Fibroblast of skin of right quadriceps (primary cell): Measurements from ENCODE around the gene KLF6.
A peak's percentile ranks its signal among the peaks of the same experiment; 100 is the strongest.

Experiments
- DNase-seq: peaks from one replicate; pipeline ENCODE4 v3.0.0-alpha.2; 2013

Gene KLF6

GRCh38 chr10:3774018-3774813, 10.8 kb downstream of the KLF6 start:
- peak; percentile 31 for DNase-seq

GRCh38 chr10:3773460-3774017, 11.5 kb downstream of the KLF6 start:
- DNase-seq = peak; percentile 43

GRCh38 chr10:3772361-3773171, 12.4 kb downstream of the KLF6 start:
- no peak for DNase-seq

GRCh38 chr10:3770611-3771110, 14.3 kb downstream of the KLF6 start:
- no peak for DNase-seq

GRCh38 chr10:3769556-3769955, 15.5 kb downstream of the KLF6 start:
- no peak for DNase-seq

- DNase-seq = peak; percentile 17
These were observed 18.8 kb downstream of the KLF6 start for GRCh38 chr10:3766046-3766756.

- peak; percentile 48 for DNase-seq
These were observed 19.9 kb downstream of the KLF6 start for GRCh38 chr10:3765146-3765545.

GRCh38 chr10:3764626-3765112, 20.3 kb downstream of the KLF6 start:
- DNase-seq = no peak

GRCh38 chr10:3763852-3764625, 21.0 kb downstream of the KLF6 start:
- peak; percentile 66 for DNase-seq

- peak; percentile 18 for DNase-seq
These were observed 22.0 kb downstream of the KLF6 start for GRCh38 chr10:3763035-3763456.

GRCh38 chr10:3762309-3762708, 22.7 kb downstream of the KLF6 start:
- no peak for DNase-seq

GRCh38 chr10:3761904-3762303, 23.1 kb downstream of the KLF6 start:
- no peak for DNase-seq

- peak; percentile 15 for DNase-seq
These were observed 23.9 kb downstream of the KLF6 start for GRCh38 chr10:3761021-3761686.

- no peak for DNase-seq
These were observed 24.9 kb downstream of the KLF6 start for GRCh38 chr10:3760083-3760482.

GRCh38 chr10:3759397-3759796, 25.6 kb downstream of the KLF6 start:
- no peak for DNase-seq

GRCh38 chr10:3758491-3758970, 26.5 kb downstream of the KLF6 start:
- DNase-seq = no peak

- DNase-seq = no peak
These were observed 27.1 kb downstream of the KLF6 start for GRCh38 chr10:3757638-3758490.

GRCh38 chr10:3757250-3757637, 27.8 kb downstream of the KLF6 start:
- no peak for DNase-seq

GRCh38 chr10:3756360-3756740, 28.7 kb downstream of the KLF6 start:
- DNase-seq = no peak
